Measurements from ENCODE around the gene PRPF39. TPM values are rescaled to one million over a fixed set of nuclear protein-coding genes. Genes with fewer than 3 reads are reported as not detected.

Gene PRPF39
- total and polyA plus RNA-seq, 2 of the 13 experiments (the other 11 are each of a cell fraction or from before 2014, with no cell fraction given): 44.2 to 65.0 TPM

DNA sequence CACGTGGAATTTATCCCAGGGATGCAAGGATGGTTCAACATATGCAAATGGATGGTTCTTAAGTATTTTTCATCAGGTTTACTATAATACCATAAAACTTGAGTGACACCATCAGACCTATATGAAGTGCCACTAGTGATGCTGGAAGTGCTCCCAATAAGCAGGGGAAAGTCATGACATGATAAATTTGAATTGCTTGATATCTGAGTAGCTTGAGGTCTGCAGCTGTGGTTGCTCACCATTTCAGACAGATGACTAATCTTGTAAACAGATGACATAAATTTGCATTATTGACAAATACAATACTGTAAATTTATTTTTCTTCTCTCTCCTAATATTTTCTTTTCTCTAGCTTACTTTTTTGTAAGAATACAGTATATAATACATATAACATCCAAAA lies 13.7 kb upstream of the PRPF39 start:
- POLR2A ChIA-PET: no interaction called here
- CTCF ChIA-PET (ENCODE audit: low intra/inter-chr PET ratio, low total read pairs): no interaction called here
- H3K9me3 ChIP-seq (ENCODE audit: low read length): no peaks in the 10 kb centered on the region
- FAIRE-seq (no peak), DNase-seq (ENCODE audit: low spot score) (no peak), ATAC-seq (no peak)
- H3K79me2 ChIP-seq (ENCODE audit: insufficient read depth, low read length): no peaks in the 10 kb centered on the region
- no peaks in the 10 kb centered on the region for H3K4me1 ChIP-seq (ENCODE audit: insufficient read depth, low read length)
- H3K4me2 ChIP-seq (ENCODE audit: low read depth, low read length): no peak overlapping the region
- no TSS peak for BruUV-seq (replicated peaks)
- H3K27ac ChIP-seq (ENCODE audit: extremely low read length, insufficient read depth, low read length): no peak overlapping the region
- no peak overlapping the region for H2AFZ ChIP-seq (ENCODE audit: low read length)
- H4K20me1 ChIP-seq (ENCODE audit: insufficient read depth, low read length): no peaks in the 10 kb centered on the region
- TF ChIP-seq, protein P1, sequence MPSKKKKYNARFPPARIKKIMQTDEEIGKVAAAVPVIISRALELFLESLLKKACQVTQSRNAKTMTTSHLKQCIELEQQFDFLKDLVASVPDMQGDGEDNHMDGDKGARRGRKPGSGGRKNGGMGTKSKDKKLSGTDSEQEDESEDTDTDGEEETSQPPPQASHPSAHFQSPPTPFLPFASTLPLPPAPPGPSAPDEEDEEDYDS (CRISPR knock-in tag; IDR thresholded peaks at IDR 0.05): no peak
- TF ChIP-seq SAP130 (CRISPR knock-in tag; IDR thresholded peaks at IDR 0.05; ENCODE audit: low read depth): no peak
- no peak for TF ChIP-seq FOXJ3 (CRISPR knock-in tag; IDR thresholded peaks at IDR 0.05; ENCODE audit: borderline replicate concordance)
- TF ChIP-seq MTF1 (CRISPR knock-in tag; IDR thresholded peaks at IDR 0.05): no peak
- TF ChIP-seq, protein P2, sequence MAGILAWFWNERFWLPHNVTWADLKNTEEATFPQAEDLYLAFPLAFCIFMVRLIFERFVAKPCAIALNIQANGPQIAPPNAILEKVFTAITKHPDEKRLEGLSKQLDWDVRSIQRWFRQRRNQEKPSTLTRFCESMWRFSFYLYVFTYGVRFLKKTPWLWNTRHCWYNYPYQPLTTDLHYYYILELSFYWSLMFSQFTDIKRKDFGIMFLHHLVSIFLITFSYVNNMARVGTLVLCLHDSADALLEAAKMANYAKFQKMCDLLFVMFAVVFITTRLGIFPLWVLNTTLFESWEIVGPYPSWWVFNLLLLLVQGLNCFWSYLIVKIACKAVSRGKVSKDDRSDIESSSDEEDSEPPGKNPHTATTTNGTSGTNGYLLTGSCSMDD (CRISPR knock-in tag; IDR thresholded peaks at IDR 0.05): no peak
- TF ChIP-seq, protein P3, sequence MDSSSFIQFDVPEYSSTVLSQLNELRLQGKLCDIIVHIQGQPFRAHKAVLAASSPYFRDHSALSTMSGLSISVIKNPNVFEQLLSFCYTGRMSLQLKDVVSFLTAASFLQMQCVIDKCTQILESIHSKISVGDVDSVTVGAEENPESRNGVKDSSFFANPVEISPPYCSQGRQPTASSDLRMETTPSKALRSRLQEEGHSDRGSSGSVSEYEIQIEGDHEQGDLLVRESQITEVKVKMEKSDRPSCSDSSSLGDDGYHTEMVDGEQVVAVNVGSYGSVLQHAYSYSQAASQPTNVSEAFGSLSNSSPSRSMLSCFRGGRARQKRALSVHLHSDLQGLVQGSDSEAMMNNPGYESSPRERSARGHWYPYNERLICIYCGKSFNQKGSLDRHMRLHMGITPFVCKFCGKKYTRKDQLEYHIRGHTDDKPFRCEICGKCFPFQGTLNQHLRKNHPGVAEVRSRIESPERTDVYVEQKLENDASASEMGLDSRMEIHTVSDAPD (CRISPR knock-in tag; IDR thresholded peaks at IDR 0.05): no peak
- no peak for TF ChIP-seq ZNF430 (CRISPR knock-in tag; IDR thresholded peaks at IDR 0.05)
- 92% methylated on average over 1 of the region's 1 CpG for WGBS (ENCODE audit: low lambda C conversion rate)
- no peaks in the 10 kb centered on the region for H3K27me3 ChIP-seq (ENCODE audit: control insufficient read depth in 1 of 2, insufficient read depth in 2 of 2, low read length in 2 of 2)
- 0 out of 5 replicates have a peak, but pooled peaks cover 0 to 1% of the 10 kb centered on the region in 2 experiments for H3K36me3 ChIP-seq (replicated peaks in 1 of 2; ENCODE audit: control insufficient read depth in 1 of 2, insufficient read depth in 2 of 2, low read length in 2 of 2)
- no peak overlapping the region for H3K9ac ChIP-seq (ENCODE audit: insufficient read depth, low read depth, low read length)
- H3K4me3 ChIP-seq (replicated peaks in 1 of 3; ENCODE audit: insufficient read depth in 1 of 3, low read depth in 2 of 3, low read length in 3 of 3): no peak overlapping the region
- intact Hi-C loops (cut with micrococcal nuclease; ENCODE audit: unreplicated experiment) (no loop called here), in situ Hi-C loops (cut with HindIII; ENCODE audit: extremely low pct_ligation_motif_present, low pct_unique_long_range_greater_than_20kb) (no loop called here)

Data from HepG2 (cell line).